Thyroid gland (tissue), 4 donors: ENCODE results near the gene EPS8.

ENCODE experiments used
- POLR2A ChIP-seq, 2 donors: fragments of 450-650 bp; IDR thresholded peaks; one replicate each; pipeline ENCODE4 v1.6.1; 2017; ENCODE audit warnings: antibody characterized with exemption in 2 of 2, mild to moderate bottlenecking in 2 of 2, moderate library complexity in 1 of 2
- TF ChIP-seq, protein P1 (sequence below), 6 experiments: fragments of 200-600 bp in 3 of 6; fragments of 450-650 bp in 3 of 6; sonication (generic) in 3 of 6; IDR thresholded peaks; one replicate each; pipeline ENCODE4 v1.5.1; 2016 to 2019; ENCODE audit warnings: antibody characterized with exemption in 6 of 6, mild to moderate bottlenecking in 2 of 6, inconsistent platforms in 1 of 6, moderate library complexity in 1 of 6

DNA sequence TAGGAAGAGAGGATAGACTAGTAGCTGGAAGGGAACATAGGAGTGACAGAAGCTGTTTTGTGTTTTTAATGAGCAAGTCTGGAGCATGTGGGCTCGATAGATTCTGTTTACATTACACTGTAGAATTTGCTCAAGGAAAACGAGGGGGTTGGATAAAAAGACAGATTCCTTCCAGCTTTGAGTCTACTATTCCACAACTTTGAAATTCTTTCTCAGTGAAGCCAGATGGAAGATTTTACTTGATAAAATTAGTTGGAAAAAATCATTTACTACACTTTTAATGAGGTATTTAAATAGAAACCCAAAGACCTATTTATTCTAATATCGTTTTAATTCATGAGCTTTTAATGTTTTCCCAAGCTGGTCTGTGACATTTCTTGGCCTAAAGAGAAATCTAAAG, 19.5 kb upstream of the EPS8 start:
- TF ChIP-seq, protein P1, sequence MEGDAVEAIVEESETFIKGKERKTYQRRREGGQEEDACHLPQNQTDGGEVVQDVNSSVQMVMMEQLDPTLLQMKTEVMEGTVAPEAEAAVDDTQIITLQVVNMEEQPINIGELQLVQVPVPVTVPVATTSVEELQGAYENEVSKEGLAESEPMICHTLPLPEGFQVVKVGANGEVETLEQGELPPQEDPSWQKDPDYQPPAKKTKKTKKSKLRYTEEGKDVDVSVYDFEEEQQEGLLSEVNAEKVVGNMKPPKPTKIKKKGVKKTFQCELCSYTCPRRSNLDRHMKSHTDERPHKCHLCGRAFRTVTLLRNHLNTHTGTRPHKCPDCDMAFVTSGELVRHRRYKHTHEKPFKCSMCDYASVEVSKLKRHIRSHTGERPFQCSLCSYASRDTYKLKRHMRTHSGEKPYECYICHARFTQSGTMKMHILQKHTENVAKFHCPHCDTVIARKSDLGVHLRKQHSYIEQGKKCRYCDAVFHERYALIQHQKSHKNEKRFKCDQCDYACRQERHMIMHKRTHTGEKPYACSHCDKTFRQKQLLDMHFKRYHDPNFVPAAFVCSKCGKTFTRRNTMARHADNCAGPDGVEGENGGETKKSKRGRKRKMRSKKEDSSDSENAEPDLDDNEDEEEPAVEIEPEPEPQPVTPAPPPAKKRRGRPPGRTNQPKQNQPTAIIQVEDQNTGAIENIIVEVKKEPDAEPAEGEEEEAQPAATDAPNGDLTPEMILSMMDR (IDR thresholded peaks at IDR 0.05) = no peak
- no peak for TF ChIP-seq POLR2A (IDR thresholded peaks at IDR 0.05)
